ENCODE data around the gene ACE.

GRCh38 chr17:63493411-63493810, 16.6 kb downstream of the ACE start:
- TF ChIP-seq CTCF (IDR thresholded peaks at IDR 0.05), result no peak
- no peak for TF ChIP-seq EZH2 (IDR thresholded peaks at IDR 0.05)

Measured in neural progenitor cell (in vitro differentiated cells).